Endothelial cell of umbilical vein (primary cell): ENCODE results near the gene CLASRP. TPM values are rescaled to one million over a fixed set of nuclear protein-coding genes. Genes with fewer than 3 reads are reported as not detected.

ENCODE experiments used
- BruUV-seq: library from RNA; stranded (reverse); fragments of 400-500 nt; replicated peaks from 2 replicates; lab custom pipeline; 2021; lab: Mats Ljungman, UMichigan
- CTCF ChIA-PET: fragments of 300-600, 350-600 bp; sonication (Branson Sonifier 250); formaldehyde crosslinking; loops from one replicate; lab custom pipeline; 2021; ENCODE audit warnings: antibody characterized with exemption, inconsistent platforms; lab: Charles Lee
- POLR2A ChIA-PET: fragments of 300-600, 350-600 bp; sonication (Branson Sonifier 250); formaldehyde crosslinking; loops from one replicate; lab custom pipeline; 2021; ENCODE audit warnings: antibody characterized with exemption, inconsistent platforms; lab: Charles Lee
- DNase-seq: peaks from one replicate; pipeline ENCODE4 v3.0.0-alpha.2; 2011; ENCODE audit warnings: low read depth, low spot score
- FAIRE-seq: peaks from 2 replicates; lab custom pipeline; 2011; peaks lifted over from hg19 to GRCh38; lab: Jason Lieb, UNC
- H2AFZ ChIP-seq: 2 replicates; pipeline ENCODE4 v1.6.0; 2012; ENCODE audit warnings: low read depth, low read length, control low read depth, inconsistent platforms
- H3K27ac ChIP-seq: 2 replicates; pipeline ENCODE4 v1.5.1; 2011; ENCODE audit warnings: low read depth, mild to moderate bottlenecking, control low read depth, low read length, moderate library complexity; ENCODE audit not compliant: insufficient read depth
- H3K27me3 ChIP-seq, 2 experiments: 2 replicates each; pipeline versions ENCODE4 v1.6.0 to v1.6.1; 2011; ENCODE audit warnings: low read length in 2 of 2, mixed read lengths in 1 of 2; ENCODE audit not compliant: control insufficient read depth in 2 of 2, insufficient read depth in 2 of 2
- H3K36me3 ChIP-seq, 2 experiments: 2 replicates in 1 of 2; 3 replicates in 1 of 2; pipeline ENCODE4 v1.5.1; 2011; ENCODE audit warnings: low read length in 2 of 2, mild to moderate bottlenecking in 1 of 2, moderate library complexity in 1 of 2; ENCODE audit not compliant: control insufficient read depth in 2 of 2, insufficient read depth in 2 of 2; ENCODE audit errors: extremely low read depth in 1 of 2
- H3K4me1 ChIP-seq: 3 replicates; pipeline ENCODE4 v1.5.1; 2011; ENCODE audit warnings: mild to moderate bottlenecking, low read length; ENCODE audit not compliant: control insufficient read depth, insufficient read depth; ENCODE audit errors: extremely low read depth
- H3K4me2 ChIP-seq: 2 replicates; pipeline ENCODE4 v1.6.1; 2011; ENCODE audit warnings: low read length, control low read depth, mixed read lengths; ENCODE audit not compliant: insufficient read depth
- H3K4me3 ChIP-seq, 3 experiments: fragments of 200-600 bp in 1 of 3; sonication (generic), shearing (Covaris generic) in 1 of 3; replicated peaks in 1 of 3; 2 replicates each; pipeline ENCODE4 v1.5.1; 2011 to 2016; ENCODE audit warnings: control low read depth in 3 of 3, low read length in 3 of 3, mild to moderate bottlenecking in 2 of 3, inconsistent platforms in 1 of 3, low read depth in 1 of 3, moderate library complexity in 1 of 3; ENCODE audit not compliant: insufficient read depth in 1 of 3
- H3K79me2 ChIP-seq: 2 replicates; pipeline ENCODE4 v1.6.0; 2012; ENCODE audit warnings: low read length, inconsistent platforms; ENCODE audit not compliant: control insufficient read depth, insufficient read depth
- H3K9ac ChIP-seq: replicated peaks from 2 replicates; pipeline ENCODE3; 2011; ENCODE audit warnings: low read length, control low read depth; ENCODE audit not compliant: insufficient read depth; ENCODE audit errors: extremely low read depth
- H3K9me1 ChIP-seq: replicated peaks from 3 replicates; pipeline ENCODE4 v1.6.0; 2011; ENCODE audit warnings: mild to moderate bottlenecking, low read length; ENCODE audit not compliant: control insufficient read depth, insufficient read depth; ENCODE audit errors: extremely low read depth
- H3K9me3 ChIP-seq: replicated peaks from 2 replicates; pipeline ENCODE4 v1.5.1; 2012; ENCODE audit warnings: low read length, inconsistent platforms; ENCODE audit not compliant: control insufficient read depth, insufficient read depth
- H4K20me1 ChIP-seq: replicated peaks from 2 replicates; pipeline ENCODE3; 2011; ENCODE audit warnings: mild to moderate bottlenecking, low read length; ENCODE audit not compliant: control insufficient read depth, insufficient read depth; ENCODE audit errors: extremely low read depth
- CTCF ChIP-seq, 2 donors: IDR thresholded peaks; 1 replicate in 1 of 2; 2 replicates in 1 of 2; pipeline ENCODE4 v1.5.1; 2011; ENCODE audit warnings: low read length in 2 of 2, mild to moderate bottlenecking in 2 of 2, moderate library complexity in 2 of 2, control low read depth in 1 of 2, inconsistent platforms in 1 of 2, low read depth in 1 of 2; ENCODE audit not compliant: insufficient read depth in 1 of 2; ENCODE audit errors: extremely low read depth in 1 of 2
- FOS ChIP-seq: IDR thresholded peaks from 2 replicates; pipeline ENCODE4 v1.6.1; 2011; ENCODE audit warnings: mild to moderate bottlenecking, low read length, moderate library complexity, borderline replicate concordance; ENCODE audit not compliant: insufficient read depth
- GATA2 ChIP-seq: IDR thresholded peaks from 2 replicates; pipeline ENCODE4 v1.7.0; 2011; ENCODE audit warnings: low read depth, mild to moderate bottlenecking, moderate library complexity, mixed read lengths, low read length; ENCODE audit not compliant: insufficient read length, insufficient read depth
- JUN ChIP-seq: IDR thresholded peaks from 2 replicates; pipeline ENCODE4 v1.6.1; 2011; ENCODE audit warnings: borderline replicate concordance, low read depth; ENCODE audit not compliant: insufficient read length, insufficient read depth
- MAX ChIP-seq: IDR thresholded peaks from 2 replicates; pipeline ENCODE4 v1.6.1; 2011; ENCODE audit not compliant: insufficient read depth, insufficient read length
- MYC ChIP-seq: IDR thresholded peaks from one replicate; pipeline ENCODE4 v1.6.1; 2011; ENCODE audit warnings: mild to moderate bottlenecking, low read depth, low read length
- POLR2A ChIP-seq: IDR thresholded peaks from 2 replicates; pipeline ENCODE4 v1.6.1; 2012; ENCODE audit warnings: low read depth, mild to moderate bottlenecking, control low read depth, low read length
- POLR2AphosphoS5 ChIP-seq: IDR thresholded peaks from 2 replicates; pipeline ENCODE4 v1.6.1; 2012; ENCODE audit warnings: low read depth, mild to moderate bottlenecking, control low read depth, low read length, moderate library complexity; ENCODE audit not compliant: insufficient read depth
- dilution Hi-C: fragments of 300-500 bp; cut with MboI; formaldehyde crosslinking; loops from one replicate; pipeline ENCODE4 v1.15.0; 2019; ENCODE audit warnings: low sequenced_read_pairs; ENCODE audit not compliant: extremely low pct_ligation_motif_present
- intact Hi-C: fragments of 100-400 bp; cut with micrococcal nuclease; formaldehyde crosslinking; loops from one replicate; pipeline ENCODE4 v1.10.0; 2022
- polyA plus RNA-seq, 4 experiments: library from polyadenylated mRNA; depleted of rRNA in 3 of 4; stranded (reverse) in 3 of 4; unstranded in 1 of 4; fragments of >200 nt; gene quantifications; 2 replicates each; pipeline versions ENCODE4 v1.2.1 to v1.2.3, GENCODE V29; 2011 to 2012; ENCODE audit warnings: missing spikeins in 1 of 4
- total RNA-seq: library from RNA; stranded (reverse); gene quantifications from 2 replicates; pipeline ENCODE4 v1.2.3, GENCODE V29; 2021

The CLASRP gene
- total and polyA plus RNA-seq, 2 donors (not counting 3 experiments of a cell fraction or from before 2014, with no cell fraction given) = 40.7 to 70.7 TPM

DNA sequence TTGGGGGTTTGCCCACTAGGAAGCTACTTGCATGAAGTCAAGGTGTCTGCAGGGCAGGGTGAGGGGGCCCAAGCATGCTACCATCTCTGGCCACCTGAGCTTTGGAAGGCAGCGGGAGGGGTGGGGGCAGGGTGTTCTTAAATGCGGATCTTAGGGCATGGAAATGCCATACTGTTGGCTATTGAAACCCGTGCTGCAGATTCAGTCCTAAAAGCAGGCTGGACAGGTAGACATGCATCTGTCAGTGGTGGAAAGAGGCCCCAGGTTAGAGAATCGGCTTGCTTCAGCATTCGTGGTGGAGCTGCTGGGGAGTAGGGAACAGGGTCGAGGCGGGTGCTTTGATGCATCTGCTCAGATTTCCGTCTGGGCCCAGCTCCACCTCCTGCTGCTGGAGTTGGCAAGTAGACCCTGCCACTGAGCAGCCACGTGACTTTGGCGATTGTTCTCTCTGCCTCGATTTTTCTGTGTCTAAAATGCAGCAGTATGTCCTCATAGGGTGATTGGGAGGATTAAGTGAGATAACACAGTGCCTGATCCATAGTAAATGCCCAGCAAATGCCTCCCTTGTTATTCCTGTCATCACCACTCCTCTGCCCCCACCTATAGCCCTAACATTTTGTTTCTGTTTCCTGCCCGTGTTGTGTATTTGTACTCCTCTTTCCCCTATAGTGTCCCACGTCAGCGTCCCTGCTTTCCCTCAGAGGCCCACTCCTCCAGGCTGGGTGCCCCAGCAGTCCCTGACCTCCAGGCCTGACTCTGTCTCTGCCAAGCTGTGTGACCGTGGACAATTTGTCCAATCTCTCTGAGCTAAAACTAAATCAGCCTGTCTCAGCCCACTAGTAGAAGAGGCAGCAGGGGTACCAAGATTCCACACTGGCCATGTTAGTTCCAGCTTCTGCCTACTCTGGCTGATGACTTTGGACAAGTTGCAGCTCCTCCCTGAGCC is 59.9 kb downstream of the CLASRP start:
- no peaks in the 10 kb centered on the region for H3K9me3 ChIP-seq
- BruUV-seq = no TSS peak
- dilution Hi-C loops = no loop called here
- intact Hi-C loops = no loop called here
- no peak overlapping the region for H2AFZ ChIP-seq
- H3K4me3 ChIP-seq = no peak overlapping the region
- no peak overlapping the region for H3K27ac ChIP-seq
- no peak overlapping the region for H3K4me2 ChIP-seq
- H3K79me2 ChIP-seq = peaks cover 99% of the 10 kb centered on the region
- DNase-seq (peak; percentile 27), FAIRE-seq (no peak)
- TF ChIP-seq POLR2AphosphoS5 (no peak), GATA2 (no peak), MAX (no peak), FOS (no peak), POLR2A (no peak), MYC (no peak), JUN (no peak), CTCF (IDR thresholded peaks at IDR 0.05; ENCODE audit: extremely low read depth in 1 of 2, insufficient read depth in 1 of 2, low read depth in 1 of 2, low read length in 2 of 2) (no peak)
- H3K9me1 ChIP-seq = no peaks in the 10 kb centered on the region
- no peaks in the 10 kb centered on the region for H3K36me3 ChIP-seq
- H3K9ac ChIP-seq = no peak overlapping the region
- no peaks in the 10 kb centered on the region for H4K20me1 ChIP-seq
- CTCF ChIA-PET = interaction anchor here (1.0 to 2.0 kb wide), 3 partner anchors 15 to 26 kb away, joined by 4 to 12 read pairs (median 5); no protein-coding TSS in a partner anchor
- H3K4me1 ChIP-seq = peaks cover 20% of the 10 kb centered on the region
- no peaks in the 10 kb centered on the region for H3K27me3 ChIP-seq
- POLR2A ChIA-PET = no interaction called here
